ENCODE results near the gene SESTD1.

SESTD1 gene

GRCh38 chr2:179305125-179305524 lies 40.5 kb upstream of the SESTD1 start:
- Histone ChIP-seq H2AK5ac (ENCODE audit: low read length, severe bottlenecking) (no peak overlapping the region), H4K8ac (ENCODE audit: low read length) (no peak overlapping the region), H3K79me1 (replicated peaks; ENCODE audit: low read length, poor library complexity, severe bottlenecking) (no peaks in the 10 kb centered on the region), H4K91ac (ENCODE audit: low read length) (no peak overlapping the region), H3K9me3 (ENCODE audit: control insufficient read depth, low read length) (no peaks in the 10 kb centered on the region), H3K4me3 (ENCODE audit: insufficient read depth in 1 of 2, low read depth in 1 of 2, low read length in 2 of 2) (no peak overlapping the region), H2AFZ (ENCODE audit: low read depth, low read length) (no peak overlapping the region), H3K14ac (ENCODE audit: low read length in 2 of 2) (no peak overlapping the region), H3K27ac (ENCODE audit: low read length, poor library complexity, severe bottlenecking) (no peak overlapping the region), H3K4ac (ENCODE audit: low read depth in 1 of 2, low read length in 2 of 2) (no peak overlapping the region), H3K4me1 (ENCODE audit: control insufficient read depth, insufficient read depth, low read depth, low read length) (no peaks in the 10 kb centered on the region), H3K4me2 (ENCODE audit: low read length, poor library complexity, severe bottlenecking) (no peak overlapping the region), H3K23ac (ENCODE audit: low read length in 2 of 2) (no peak overlapping the region), H2BK12ac (ENCODE audit: low read length in 2 of 2) (no peak overlapping the region), H3K9ac (ENCODE audit: low read length) (no peak overlapping the region), H2BK5ac (ENCODE audit: low read depth, low read length, poor library complexity, severe bottlenecking) (no peak overlapping the region), H2BK120ac (ENCODE audit: low read depth, low read length) (no peak overlapping the region), H3K36me3 (ENCODE audit: control insufficient read depth in 1 of 2, insufficient read depth in 2 of 2, low read depth in 1 of 2, low read length in 2 of 2) (no peaks in the 10 kb centered on the region), H3K27me3 (ENCODE audit: control insufficient read depth in 1 of 2, insufficient read depth in 1 of 2, low read length in 2 of 2) (no peaks in the 10 kb centered on the region), H2BK15ac (ENCODE audit: low read depth, poor library complexity, severe bottlenecking) (no peak overlapping the region), H3K18ac (ENCODE audit: low read depth in 1 of 2, low read length in 2 of 2) (no peak overlapping the region)
- no peak for DNase-seq
- 100% methylated on average over 2 of the region's 3 CpGs for WGBS

- Histone ChIP-seq H3K14ac (ENCODE audit: low read length in 2 of 2) (no peak overlapping the region), H3K4me3 (ENCODE audit: insufficient read depth in 1 of 2, low read depth in 1 of 2, low read length in 2 of 2) (no peak overlapping the region), H3K23ac (ENCODE audit: low read length in 2 of 2) (no peak overlapping the region), H2BK15ac (ENCODE audit: low read depth, poor library complexity, severe bottlenecking) (no peak overlapping the region), H2BK5ac (ENCODE audit: low read depth, low read length, poor library complexity, severe bottlenecking) (no peak overlapping the region), H3K27ac (ENCODE audit: low read length, poor library complexity, severe bottlenecking) (no peak overlapping the region), H4K8ac (ENCODE audit: low read length) (no peak overlapping the region), H3K4me1 (ENCODE audit: control insufficient read depth, insufficient read depth, low read depth, low read length) (no peaks in the 10 kb centered on the region), H2AFZ (ENCODE audit: low read depth, low read length) (no peak overlapping the region), H2AK5ac (ENCODE audit: low read length, severe bottlenecking) (no peak overlapping the region), H3K9ac (ENCODE audit: low read length) (no peak overlapping the region), H3K27me3 (ENCODE audit: control insufficient read depth in 1 of 2, insufficient read depth in 1 of 2, low read length in 2 of 2) (no peaks in the 10 kb centered on the region), H3K79me1 (replicated peaks; ENCODE audit: low read length, poor library complexity, severe bottlenecking) (no peaks in the 10 kb centered on the region), H3K4ac (ENCODE audit: low read depth in 1 of 2, low read length in 2 of 2) (no peak overlapping the region), H3K4me2 (ENCODE audit: low read length, poor library complexity, severe bottlenecking) (peak overlapping the region; percentile 6), H2BK12ac (ENCODE audit: low read length in 2 of 2) (no peak overlapping the region), H2BK120ac (ENCODE audit: low read depth, low read length) (no peak overlapping the region), H3K18ac (ENCODE audit: low read depth in 1 of 2, low read length in 2 of 2) (no peak overlapping the region), H3K36me3 (ENCODE audit: control insufficient read depth in 1 of 2, insufficient read depth in 2 of 2, low read depth in 1 of 2, low read length in 2 of 2) (no peaks in the 10 kb centered on the region), H4K91ac (ENCODE audit: low read length) (no peak overlapping the region), H3K9me3 (ENCODE audit: control insufficient read depth, low read length) (no peaks in the 10 kb centered on the region)
- no peak for DNase-seq
- WGBS = 67% methylated on average over 2 of the region's 2 CpGs
These were observed 39.8 kb upstream of the SESTD1 start for GRCh38 chr2:179304424-179304823.

- Histone ChIP-seq H3K27me3 (ENCODE audit: control insufficient read depth in 1 of 2, insufficient read depth in 1 of 2, low read length in 2 of 2) (no peaks in the 10 kb centered on the region), H2BK5ac (ENCODE audit: low read depth, low read length, poor library complexity, severe bottlenecking) (no peak overlapping the region)
These were observed 38.3 kb upstream of the SESTD1 start for GRCh38 chr2:179302764-179303571.

GRCh38 chr2:179302149-179302548 lies 37.5 kb upstream of the SESTD1 start:
- no peak overlapping the region for H2BK120ac ChIP-seq (ENCODE audit: low read depth, low read length)
- no peak overlapping the region for H3K4me3 ChIP-seq (ENCODE audit: insufficient read depth in 1 of 2, low read depth in 1 of 2, low read length in 2 of 2)
- no peak overlapping the region for H3K4me2 ChIP-seq (ENCODE audit: low read length, poor library complexity, severe bottlenecking)
- H4K8ac ChIP-seq (ENCODE audit: low read length) = no peak overlapping the region
- H2AK5ac ChIP-seq (ENCODE audit: low read length, severe bottlenecking) = no peak overlapping the region
- H3K79me1 ChIP-seq (replicated peaks; ENCODE audit: low read length, poor library complexity, severe bottlenecking) = no peaks in the 10 kb centered on the region
- H2BK5ac ChIP-seq (ENCODE audit: low read depth, low read length, poor library complexity, severe bottlenecking) = no peak overlapping the region
- 86% methylated on average over 2 of the region's 4 CpGs for WGBS
- H2BK12ac ChIP-seq (ENCODE audit: low read length in 2 of 2) = no peak overlapping the region
- no peak overlapping the region for H3K18ac ChIP-seq (ENCODE audit: low read depth in 1 of 2, low read length in 2 of 2)
- no peak overlapping the region for H3K9ac ChIP-seq (ENCODE audit: low read length)
- no peaks in the 10 kb centered on the region for H3K36me3 ChIP-seq (ENCODE audit: control insufficient read depth in 1 of 2, insufficient read depth in 2 of 2, low read depth in 1 of 2, low read length in 2 of 2)
- no peak overlapping the region for H2BK15ac ChIP-seq (ENCODE audit: low read depth, poor library complexity, severe bottlenecking)
- no peak overlapping the region for H3K23ac ChIP-seq (ENCODE audit: low read length in 2 of 2)
- no peaks in the 10 kb centered on the region for H3K27me3 ChIP-seq (ENCODE audit: control insufficient read depth in 1 of 2, insufficient read depth in 1 of 2, low read length in 2 of 2)
- no peak overlapping the region for H2AFZ ChIP-seq (ENCODE audit: low read depth, low read length)
- H3K14ac ChIP-seq (ENCODE audit: low read length in 2 of 2) = no peak overlapping the region
- no peak for DNase-seq
- no peak overlapping the region for H3K27ac ChIP-seq (ENCODE audit: low read length, poor library complexity, severe bottlenecking)
- peaks cover 2% of the 10 kb centered on the region for H3K4me1 ChIP-seq (ENCODE audit: control insufficient read depth, insufficient read depth, low read depth, low read length)
- no peak overlapping the region for H4K91ac ChIP-seq (ENCODE audit: low read length)
- H3K4ac ChIP-seq (ENCODE audit: low read depth in 1 of 2, low read length in 2 of 2) = no peak overlapping the region
- H3K9me3 ChIP-seq (ENCODE audit: control insufficient read depth, low read length) = no peaks in the 10 kb centered on the region

More at GRCh38 chr2:179302764-179303571, 38.3 kb upstream of the SESTD1 start:
- Histone ChIP-seq H3K23ac (ENCODE audit: low read length in 2 of 2) (no peak overlapping the region), H3K4me2 (ENCODE audit: low read length, poor library complexity, severe bottlenecking) (no peak overlapping the region), H2BK12ac (ENCODE audit: low read length in 2 of 2) (no peak overlapping the region), H2BK120ac (ENCODE audit: low read depth, low read length) (no peak overlapping the region), H2AK5ac (ENCODE audit: low read length, severe bottlenecking) (no peak overlapping the region), H3K4me1 (ENCODE audit: control insufficient read depth, insufficient read depth, low read depth, low read length) (no peaks in the 10 kb centered on the region), H2BK15ac (ENCODE audit: low read depth, poor library complexity, severe bottlenecking) (no peak overlapping the region), H3K14ac (ENCODE audit: low read length in 2 of 2) (no peak overlapping the region), H3K79me1 (replicated peaks; ENCODE audit: low read length, poor library complexity, severe bottlenecking) (no peaks in the 10 kb centered on the region), H3K9me3 (ENCODE audit: control insufficient read depth, low read length) (no peaks in the 10 kb centered on the region), H3K36me3 (ENCODE audit: control insufficient read depth in 1 of 2, insufficient read depth in 2 of 2, low read depth in 1 of 2, low read length in 2 of 2) (no peaks in the 10 kb centered on the region), H3K4me3 (ENCODE audit: insufficient read depth in 1 of 2, low read depth in 1 of 2, low read length in 2 of 2) (no peak overlapping the region), H3K4ac (ENCODE audit: low read depth in 1 of 2, low read length in 2 of 2) (no peak overlapping the region), H3K9ac (ENCODE audit: low read length) (no peak overlapping the region), H4K8ac (ENCODE audit: low read length) (no peak overlapping the region), H2AFZ (ENCODE audit: low read depth, low read length) (no peak overlapping the region), H3K18ac (ENCODE audit: low read depth in 1 of 2, low read length in 2 of 2) (no peak overlapping the region), H4K91ac (ENCODE audit: low read length) (no peak overlapping the region), H3K27ac (ENCODE audit: low read length, poor library complexity, severe bottlenecking) (no peak overlapping the region)
- peak; percentile 65 for DNase-seq
- WGBS = 92% methylated on average over 4 of the region's 6 CpGs
